Measurements from ENCODE around the gene ABHD8.
"Not testable (repeated sequence)": the region's sequence is repeated elsewhere in the genome, so short reads cannot be mapped to it uniquely, and the experiment has no call there.

Gene ABHD8

DNA sequence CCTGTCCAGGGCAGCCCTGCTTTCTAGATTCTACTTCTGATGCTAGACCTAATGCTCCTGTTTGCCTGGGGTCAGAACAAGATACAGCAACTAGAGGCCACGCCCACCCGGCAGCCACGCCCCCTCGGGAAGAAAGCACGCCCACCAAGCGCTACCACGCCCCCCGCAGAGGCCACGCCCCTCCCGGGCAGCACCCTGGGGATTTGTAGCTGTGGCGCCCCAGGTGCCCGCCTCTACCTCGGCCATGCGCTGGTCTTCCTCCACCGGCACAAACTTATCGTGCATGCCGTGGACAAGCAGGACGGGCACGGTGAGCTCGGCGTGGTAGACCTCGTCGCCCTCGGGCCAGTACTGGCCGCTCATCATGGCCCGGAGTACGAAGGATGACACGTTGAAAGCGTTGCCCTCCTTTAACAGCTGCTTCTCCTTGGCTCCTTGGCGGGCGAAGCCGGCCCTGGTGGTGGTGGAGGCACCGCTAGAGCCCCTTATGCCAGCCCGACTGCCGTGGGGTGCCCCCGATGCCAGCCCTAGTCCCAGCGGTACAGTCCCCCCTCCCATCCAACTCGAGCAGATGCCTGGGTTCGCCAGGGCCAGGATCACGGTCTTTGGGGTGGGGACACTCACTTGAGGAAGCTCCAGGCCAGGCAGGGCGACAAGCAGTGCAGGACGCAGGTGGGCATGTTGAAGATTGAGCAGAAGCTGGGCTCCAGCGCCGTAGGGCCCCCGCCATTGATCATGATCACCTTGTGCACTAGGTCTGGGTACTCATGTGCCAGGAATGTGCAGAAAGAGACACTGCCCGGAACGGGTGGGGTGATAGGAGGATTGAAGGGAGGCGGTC lies 9.0 kb downstream of the ABHD8 start:
- no peak for DNase-seq

- no peak for DNase-seq
Observed at GRCh38 chr19:17293605-17294004, 9.6 kb downstream of the ABHD8 start.

- peak; percentile 67 for DNase-seq
Observed at GRCh38 chr19:17292301-17293074, 10.7 kb downstream of the ABHD8 start.

DNA sequence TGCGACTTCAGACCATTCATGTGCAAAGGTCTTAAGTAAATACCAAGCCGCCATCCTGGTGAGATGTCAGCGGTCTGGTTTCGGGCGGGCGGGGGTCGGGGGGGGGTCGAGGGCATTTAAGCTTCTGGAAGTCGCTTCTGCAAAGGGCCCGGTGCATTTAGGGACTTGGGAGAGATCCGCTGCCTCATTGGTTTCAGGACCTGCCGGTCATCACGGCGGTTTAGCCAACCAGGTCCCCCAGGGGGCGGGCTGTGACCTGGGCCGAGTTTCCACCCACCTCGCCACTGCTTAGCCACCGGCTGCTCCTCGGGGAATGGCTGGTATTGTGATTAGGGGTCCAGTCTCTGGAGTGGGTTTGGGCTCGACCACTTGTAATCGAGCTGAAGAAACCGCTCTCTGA lies 13.7 kb downstream of the ABHD8 start:
- DNase-seq, result no peak

- DNase-seq, result no peak
Observed at GRCh38 chr19:17286752-17287151, 16.5 kb downstream of the ABHD8 start.

- no peak for DNase-seq
Observed at GRCh38 chr19:17286263-17286662, 17.0 kb downstream of the ABHD8 start.

- DNase-seq, result no peak
Observed at GRCh38 chr19:17285415-17286135, 17.6 kb downstream of the ABHD8 start.

GRCh38 chr19:17283504-17283996 lies 19.7 kb downstream of the ABHD8 start:
- no peak for DNase-seq

- DNase-seq, result peak; percentile 66
Observed at GRCh38 chr19:17282488-17283125, 20.6 kb downstream of the ABHD8 start.

- DNase-seq, result no peak
Observed at GRCh38 chr19:17281391-17282304, 21.6 kb downstream of the ABHD8 start, which contains the start of gene ANKLE1. Gene ANKLE1, plus strand, starts transcription at chr19:17281901. Its CDS starts 20 bp downstream, at chr19:17281921.

GRCh38 chr19:17279436-17279835 lies 23.8 kb downstream of the ABHD8 start:
- no peak for DNase-seq

DNA sequence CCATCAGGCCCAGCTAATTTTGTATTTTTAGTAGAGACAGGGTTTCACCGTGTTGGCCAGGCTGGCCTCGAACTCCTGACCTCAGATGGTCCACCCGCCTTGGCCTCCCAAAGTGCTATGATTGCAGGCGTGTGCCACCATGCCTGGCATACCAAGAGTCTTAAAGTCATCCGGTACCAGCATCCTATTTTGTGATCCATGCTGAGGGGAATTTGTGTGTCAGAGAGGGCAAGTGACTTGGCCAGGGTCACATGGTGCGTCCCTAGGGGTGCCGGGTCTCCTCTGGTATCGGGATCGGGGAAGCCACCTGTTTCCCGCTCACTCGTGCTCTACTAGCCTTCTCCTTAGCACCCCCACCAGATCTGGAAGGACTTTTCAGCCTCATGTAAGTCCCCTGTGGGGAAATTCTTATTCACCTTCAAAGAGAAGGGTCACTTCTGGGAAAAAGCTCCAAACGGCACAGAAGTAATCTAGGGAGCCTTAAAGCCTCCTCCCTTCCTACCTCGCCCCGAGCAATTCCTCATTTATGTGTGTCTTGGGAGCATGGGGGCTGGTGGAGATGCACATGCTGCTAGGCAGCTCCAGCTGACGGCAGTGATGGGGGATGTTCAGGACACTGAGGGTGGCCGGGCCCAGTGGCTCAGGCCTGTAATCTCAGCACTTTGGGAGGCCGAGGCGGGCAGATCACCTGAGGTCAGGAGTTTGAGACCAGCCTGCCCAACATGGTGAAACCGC lies 27.6 kb downstream of the ABHD8 start:
- DNase-seq, result no peak

DNA sequence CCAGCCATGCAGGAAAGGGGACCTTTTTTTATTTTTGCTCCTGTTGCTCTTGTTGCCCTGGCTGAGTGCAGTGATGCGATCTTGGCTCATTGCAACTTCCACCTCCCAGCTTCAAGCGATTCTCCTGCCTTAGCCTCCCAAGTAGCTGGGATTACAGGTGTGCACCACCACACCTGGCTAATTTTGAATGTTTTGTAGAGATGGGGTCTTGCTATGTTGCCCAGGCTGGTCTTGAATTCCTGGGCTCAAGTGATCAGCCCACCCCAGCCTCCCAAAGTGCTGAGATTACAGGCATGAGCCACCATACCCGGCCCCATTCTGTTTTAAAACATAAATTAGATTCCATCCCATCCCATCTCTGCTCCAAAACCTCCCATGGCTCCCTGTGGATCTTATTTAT lies 28.3 kb downstream of the ABHD8 start:
- not testable (repeated sequence) for DNase-seq

- no peak for DNase-seq
Observed at GRCh38 chr19:17268754-17269153, 34.5 kb downstream of the ABHD8 start.

- peak; percentile 100 for DNase-seq
Observed at GRCh38 chr19:17266975-17267788, 36.0 kb downstream of the ABHD8 start, which contains the start of gene BABAM1. Gene BABAM1, plus strand, starts transcription at chr19:17267443. Its CDS starts 1,364 bp downstream, at chr19:17268807.

- no peak for DNase-seq
Observed at GRCh38 chr19:17266589-17266974, 36.6 kb downstream of the ABHD8 start.

DNA sequence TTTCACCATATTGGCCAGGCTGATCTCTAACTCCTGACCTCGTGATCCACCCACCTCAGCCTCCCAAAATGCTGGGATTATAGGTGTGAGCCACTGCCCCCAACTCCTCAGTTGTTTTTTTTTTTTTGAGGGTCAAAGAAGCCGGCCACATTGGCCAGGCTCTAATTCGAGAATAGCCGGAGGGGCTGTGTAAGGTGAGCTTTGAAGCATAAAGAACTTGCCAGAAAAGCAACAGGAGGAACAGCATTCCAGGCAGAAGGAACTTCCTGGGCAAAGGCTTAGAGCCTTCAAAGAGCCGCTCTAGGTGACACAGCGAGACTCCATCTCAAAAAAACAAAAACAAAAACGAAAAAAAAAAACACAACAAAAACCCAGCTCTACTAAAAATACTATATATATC lies 37.2 kb downstream of the ABHD8 start:
- DNase-seq, result no peak

DNA sequence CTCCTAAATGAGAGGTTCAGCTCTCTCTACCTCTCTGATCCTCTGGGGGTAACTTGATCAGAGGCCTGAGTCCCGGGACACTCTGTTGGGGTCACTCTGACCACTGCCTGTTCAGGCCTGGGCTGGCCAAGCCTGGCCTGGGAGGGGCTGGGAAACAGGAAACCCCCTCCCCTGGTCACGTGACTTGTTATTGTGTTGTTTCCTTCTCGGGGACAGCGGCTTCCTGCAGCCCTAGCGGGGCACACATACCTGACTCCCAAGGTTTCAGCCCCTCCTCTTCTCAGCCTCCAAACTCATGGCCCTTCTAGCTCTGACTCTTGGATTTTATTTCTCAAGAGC lies 38.6 kb downstream of the ABHD8 start, which contains the start of gene USHBP1:
USHBP1 (minus strand) TSS at position 105 of the 339 bp plus-strand sequence. CDS start 446 bp downstream, outside the sequence.
- no peak for DNase-seq

Measured in NCI-H524 treated with DMSO at 0.1 percent for 48 hours (cell line).